Osteocyte (in vitro differentiated cells): Measurements from ENCODE around the gene MCM5. TPM values are rescaled to one million over a fixed set of nuclear protein-coding genes. Genes with fewer than 3 reads are reported as not detected.

Experiments
- DNase-seq: peaks from one replicate; pipeline ENCODE4 v3.0.0; 2021; ENCODE audit warnings: mixed read lengths; ENCODE audit not compliant: unreplicated experiment; ENCODE audit errors: extremely low spot score
- H3K27ac Mint-ChIP-seq: one replicate; pipeline ENCODE4 v1.8.0; 2021; ENCODE audit warnings: mild to moderate bottlenecking, mixed read lengths; ENCODE audit not compliant: unreplicated experiment
- H3K27me3 Mint-ChIP-seq: one replicate; pipeline ENCODE4 v1.8.0; 2021; ENCODE audit warnings: mixed read lengths; ENCODE audit not compliant: unreplicated experiment
- H3K36me3 Mint-ChIP-seq: one replicate; pipeline ENCODE4 v1.8.0; 2021; ENCODE audit warnings: mixed read lengths; ENCODE audit not compliant: unreplicated experiment
- H3K4me1 Mint-ChIP-seq: one replicate; pipeline ENCODE4 v1.8.0; 2021; ENCODE audit warnings: mixed read lengths; ENCODE audit not compliant: unreplicated experiment
- H3K4me3 Mint-ChIP-seq: one replicate; pipeline ENCODE4 v1.8.0; 2021; ENCODE audit warnings: mild to moderate bottlenecking, moderate library complexity, mixed read lengths; ENCODE audit not compliant: unreplicated experiment
- H3K9me3 Mint-ChIP-seq: one replicate; pipeline ENCODE4 v1.8.0; 2021; ENCODE audit warnings: mixed read lengths; ENCODE audit not compliant: unreplicated experiment
- CTCF ChIP-seq: fragments of 200-600 bp; sonication (generic); IDR thresholded peaks from 2 replicates; pipeline ENCODE4 v1.5.0; 2021; ENCODE audit warnings: antibody characterized with exemption, mild to moderate bottlenecking, moderate library complexity
- total RNA-seq: library from RNA; stranded (reverse); gene quantifications from 2 replicates; pipeline ENCODE4 v1.2.1, GENCODE V29; 2021

The MCM5 gene
- total RNA-seq, 1 donor from 2014 or later, result 28.5 TPM

- no peak for DNase-seq
- H3K4me3 Mint-ChIP-seq, result no peak overlapping the region
- H3K4me1 Mint-ChIP-seq, result peaks cover 8% of the 10 kb centered on the region
- H3K27ac Mint-ChIP-seq, result no peak overlapping the region
- no peaks in the 10 kb centered on the region for H3K9me3 Mint-ChIP-seq
- H3K36me3 Mint-ChIP-seq, result peaks cover 8% of the 10 kb centered on the region
- TF ChIP-seq CTCF, result no peak
- no peaks in the 10 kb centered on the region for H3K27me3 Mint-ChIP-seq
These were observed 32.4 kb downstream of the MCM5 start for GRCh38 chr22:35432228-35432905.

- H3K9me3 Mint-ChIP-seq, result no peaks in the 10 kb centered on the region
- H3K36me3 Mint-ChIP-seq, result peaks cover 8% of the 10 kb centered on the region
- H3K27me3 Mint-ChIP-seq, result no peaks in the 10 kb centered on the region
- TF ChIP-seq CTCF, result no peak
- H3K27ac Mint-ChIP-seq, result no peak overlapping the region
- H3K4me1 Mint-ChIP-seq, result peaks cover 8% of the 10 kb centered on the region
- no peak overlapping the region for H3K4me3 Mint-ChIP-seq
- DNase-seq, result no peak
These were observed 34.2 kb downstream of the MCM5 start for GRCh38 chr22:35434061-35434710.

GRCh38 chr22:35435201-35435740 lies 35.3 kb downstream of the MCM5 start:
- Mint-ChIP-seq H3K36me3 (peaks cover 8% of the 10 kb centered on the region), H3K27me3 (no peaks in the 10 kb centered on the region), H3K27ac (no peak overlapping the region), H3K4me3 (no peak overlapping the region), H3K4me1 (peaks cover 8% of the 10 kb centered on the region), H3K9me3 (no peaks in the 10 kb centered on the region)
- DNase-seq, result no peak
- TF ChIP-seq CTCF, result no peak

- Mint-ChIP-seq H3K9me3 (no peaks in the 10 kb centered on the region), H3K4me1 (peaks cover under 1% of the 10 kb centered on the region)
These were observed 36.5 kb downstream of the MCM5 start for GRCh38 chr22:35436421-35436820.

More at GRCh38 chr22:35436421-35436820, 36.5 kb downstream of the MCM5 start:
- Mint-ChIP-seq H3K36me3 (peaks cover 8% of the 10 kb centered on the region), H3K27ac (no peak overlapping the region), H3K27me3 (no peaks in the 10 kb centered on the region), H3K4me3 (no peak overlapping the region)
- no peak for TF ChIP-seq CTCF
- DNase-seq, result no peak
